ENCODE data around the gene RHBDD1.

RHBDD1 gene

GRCh38 chr2:226943862-226944620, 108.2 kb downstream of the RHBDD1 start:
- no peak for DNase-seq

DNA sequence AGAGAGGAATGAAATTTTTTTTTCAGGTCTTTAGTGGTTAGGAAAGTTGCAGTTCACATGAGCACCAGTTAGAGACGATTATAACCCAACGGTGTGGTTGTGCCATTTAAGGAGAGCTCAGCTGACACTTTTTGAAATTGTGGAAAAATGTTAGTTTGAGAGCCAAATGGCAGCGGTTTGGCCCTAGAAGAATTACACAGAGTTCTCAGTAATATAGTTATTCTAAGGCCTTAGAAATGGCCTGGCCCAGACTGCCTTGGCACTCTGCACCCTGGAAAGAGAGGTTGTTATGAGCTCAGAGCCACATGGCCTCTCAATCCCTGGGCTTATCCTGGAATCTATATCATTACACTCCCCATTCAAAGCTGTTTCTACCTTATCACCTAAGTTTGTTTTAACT, 117.4 kb downstream of the RHBDD1 start:
- no peak for DNase-seq

DNA sequence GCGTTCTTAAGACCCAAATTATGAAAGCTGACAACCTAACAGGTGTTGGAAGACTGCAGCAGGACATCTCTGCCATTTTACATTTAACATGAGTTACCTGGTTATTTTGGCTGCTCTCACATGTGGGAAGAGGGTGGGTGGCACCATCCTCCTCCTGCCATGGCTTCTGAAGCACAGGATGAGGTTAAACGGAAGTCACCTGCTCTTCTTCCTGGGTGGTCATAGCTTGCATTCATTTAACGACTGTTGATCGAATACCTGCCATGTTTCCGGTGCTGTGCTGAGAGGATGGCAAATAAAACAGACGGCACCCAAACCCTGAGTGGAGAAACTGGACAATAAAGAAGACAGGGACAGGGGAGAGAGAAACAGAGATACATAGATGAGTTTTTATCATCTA, 118.0 kb downstream of the RHBDD1 start:
- DNase-seq = no peak

DNA sequence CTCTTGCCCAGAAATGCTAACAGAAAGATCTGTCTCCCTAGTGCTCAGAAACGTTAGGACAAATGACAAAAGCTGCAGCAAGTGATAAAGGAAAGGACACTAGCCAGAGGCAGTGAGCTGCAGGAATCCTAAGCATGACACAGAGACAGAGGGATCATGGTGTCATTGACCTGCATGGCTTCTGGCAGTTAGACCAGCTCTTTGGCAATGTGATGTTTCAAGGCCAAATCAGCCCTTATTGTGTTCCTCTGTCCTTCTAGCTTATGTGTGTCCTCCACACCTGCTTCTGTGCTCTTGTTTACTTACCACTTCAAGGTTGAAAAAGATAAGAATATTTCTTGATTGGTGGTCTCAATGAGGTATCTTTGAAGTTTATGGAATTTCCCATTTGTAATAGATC, 120.8 kb downstream of the RHBDD1 start:
- DNase-seq = no peak

- DNase-seq = no peak
Observed at GRCh38 chr2:226959418-226959817, 123.6 kb downstream of the RHBDD1 start.

GRCh38 chr2:226962176-226962773, 126.4 kb downstream of the RHBDD1 start:
- DNase-seq = no peak

DNA sequence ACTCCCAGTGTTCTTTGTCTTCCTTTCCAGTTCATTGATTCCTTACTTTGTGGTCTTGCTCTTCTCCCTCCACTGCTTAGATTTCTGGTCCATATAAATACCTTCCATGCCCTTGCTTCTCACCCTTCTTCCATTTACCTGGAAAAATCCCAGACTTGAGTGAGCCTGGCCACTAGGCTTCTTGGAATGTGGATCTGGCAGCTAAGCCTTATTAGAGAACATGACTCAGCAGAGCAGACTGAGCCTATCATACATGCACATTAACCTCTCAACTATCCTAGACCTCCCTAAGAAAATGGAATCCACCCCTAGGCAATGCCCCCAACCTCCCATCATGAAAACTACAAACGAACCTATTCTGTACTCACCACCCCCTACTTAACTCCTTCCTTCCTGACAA, 127.7 kb downstream of the RHBDD1 start:
- DNase-seq = no peak

- DNase-seq = no peak
Observed at GRCh38 chr2:226965376-226965775, 129.5 kb downstream of the RHBDD1 start.

DNA sequence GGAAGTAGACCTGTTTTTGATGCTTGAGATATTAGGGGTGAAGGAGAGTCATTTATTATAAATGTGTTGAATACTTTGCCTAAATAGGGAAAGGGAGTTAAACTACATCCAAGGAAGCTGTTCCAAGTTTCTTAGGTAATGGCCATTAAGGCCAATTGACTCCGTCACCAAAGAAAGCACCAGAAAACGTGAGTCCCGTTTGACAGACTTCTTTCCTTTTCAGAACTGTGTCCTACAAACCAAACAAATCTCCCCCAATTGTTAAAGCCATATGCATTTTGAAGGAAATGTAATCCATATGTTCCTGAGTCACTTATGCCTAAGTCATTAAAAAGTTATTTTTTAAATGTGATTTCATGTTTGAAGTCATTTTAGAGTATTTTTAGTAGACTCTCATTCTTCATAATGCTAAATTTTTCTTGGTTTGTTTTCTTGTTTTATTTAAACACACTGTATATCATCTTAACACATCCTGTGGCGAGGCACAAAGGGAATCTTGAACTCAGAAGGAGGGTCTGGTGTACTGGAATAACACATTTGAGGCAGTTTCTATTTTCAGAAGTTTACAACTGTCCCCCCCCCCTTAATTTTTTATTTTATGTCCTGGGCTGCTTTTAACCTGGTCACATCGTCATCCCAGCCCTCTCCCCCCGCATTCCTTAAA, 133.7 kb downstream of the RHBDD1 start:
- no peak for DNase-seq

- no peak for DNase-seq
Observed at GRCh38 chr2:226970362-226970761, 134.5 kb downstream of the RHBDD1 start.

DNA sequence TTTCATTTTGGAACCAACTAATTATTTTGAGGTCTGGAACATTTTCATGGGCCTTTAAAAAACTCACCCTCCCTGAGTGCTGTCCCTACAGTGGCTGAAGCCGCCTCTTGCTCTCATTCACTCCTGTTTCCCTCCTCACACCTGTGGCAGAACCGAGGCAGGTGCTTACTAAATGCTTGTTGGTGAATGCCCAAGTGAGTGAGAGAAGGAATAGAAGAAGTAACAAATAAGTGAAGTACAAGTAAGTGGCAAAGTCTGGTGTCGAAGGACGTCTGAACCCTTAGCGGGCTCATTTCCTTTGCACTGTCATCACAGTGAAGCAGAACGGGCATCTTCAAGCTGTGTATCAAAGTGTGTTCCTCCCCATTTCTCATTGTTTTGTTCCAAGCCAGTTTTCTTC, 135.2 kb downstream of the RHBDD1 start:
- no peak for DNase-seq

GRCh38 chr2:226971770-226972169, 135.9 kb downstream of the RHBDD1 start:
- no peak for DNase-seq

DNA sequence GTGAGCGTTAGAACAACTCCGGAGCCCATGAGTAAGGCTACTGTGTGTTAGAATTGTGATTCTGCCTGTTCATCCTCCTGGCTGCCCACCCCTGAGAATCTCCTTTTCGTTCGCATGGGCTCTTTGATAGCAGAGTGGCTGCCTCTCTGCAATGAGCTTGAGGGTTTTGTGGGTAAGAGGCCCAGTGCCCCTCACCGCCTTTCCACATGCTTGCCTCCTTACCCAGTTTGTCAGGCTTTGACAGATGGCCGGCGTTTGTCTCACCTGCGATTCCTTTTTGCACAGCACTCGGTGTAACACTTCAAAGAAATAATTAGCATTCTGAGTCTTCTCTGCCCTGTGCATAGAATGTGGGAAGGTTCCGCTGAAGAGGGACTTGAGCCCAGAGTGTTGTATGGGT, 138.0 kb downstream of the RHBDD1 start:
- DNase-seq = no peak

DNA sequence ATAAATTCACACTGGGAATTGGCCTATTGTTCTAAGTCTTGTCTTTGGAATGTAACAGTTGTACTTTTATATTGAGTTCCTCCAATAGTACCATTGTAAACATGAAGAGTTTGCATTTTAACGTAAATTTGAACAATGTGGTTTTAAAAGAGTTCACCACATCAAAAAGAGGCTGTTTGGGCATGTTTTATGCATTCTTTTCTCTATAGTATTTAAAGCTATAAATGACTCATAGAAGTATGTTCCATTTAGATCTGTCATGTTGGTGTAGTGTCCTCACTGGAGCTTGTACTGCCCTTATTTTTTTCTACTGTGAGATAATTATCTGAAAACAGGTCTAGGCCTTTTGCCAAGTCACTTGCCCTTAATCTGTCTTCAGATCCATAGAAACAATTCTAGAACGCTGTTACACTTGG, 141.9 kb downstream of the RHBDD1 start:
- DNase-seq = no peak

- DNase-seq = no peak
Observed at GRCh38 chr2:226978300-226978699, 142.4 kb downstream of the RHBDD1 start.

DNA sequence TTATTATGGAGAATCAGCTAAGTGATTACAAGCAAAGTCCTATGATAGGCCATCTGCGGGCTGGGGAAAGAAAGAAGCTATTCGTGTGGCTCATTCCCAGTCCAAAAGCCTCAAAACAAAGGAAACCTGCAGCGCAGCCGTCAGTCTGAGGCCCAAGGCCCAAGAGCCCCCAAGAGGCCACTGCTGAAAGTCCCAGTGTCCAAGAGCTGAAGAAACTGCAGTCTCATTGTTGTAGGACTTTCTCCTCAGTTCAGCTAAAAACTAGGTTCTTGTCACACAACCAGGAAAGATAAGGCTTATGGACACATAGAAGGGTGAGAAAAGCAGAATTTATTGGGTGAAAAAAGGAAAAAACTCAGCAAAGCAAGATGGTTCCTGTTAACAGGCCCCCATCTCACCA, 143.2 kb downstream of the RHBDD1 start:
- no peak for DNase-seq

- DNase-seq = no peak
Observed at GRCh38 chr2:226981791-226982326, 146.0 kb downstream of the RHBDD1 start.

- DNase-seq = no peak
Observed at GRCh38 chr2:226983895-226984749, 148.3 kb downstream of the RHBDD1 start.

GRCh38 chr2:226984750-226985582, 149.1 kb downstream of the RHBDD1 start:
- peak; percentile 47 for DNase-seq

DNA sequence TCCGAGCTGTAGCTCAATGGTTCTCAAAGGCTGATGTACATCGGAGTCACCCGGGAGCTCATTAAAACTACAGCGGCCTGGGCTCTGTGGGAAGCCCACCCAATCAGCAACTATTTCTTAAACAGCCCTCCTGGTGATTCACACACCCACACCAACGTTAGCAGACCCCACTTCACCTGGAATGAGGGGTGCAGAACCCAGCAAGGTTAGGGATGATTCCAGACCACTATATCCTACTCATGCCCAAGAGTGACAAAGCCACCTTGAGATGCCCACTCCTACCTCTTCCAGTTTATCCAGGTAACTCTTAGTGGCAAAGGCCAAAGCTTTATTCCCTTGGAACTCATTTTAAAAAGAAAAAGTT, 149.7 kb downstream of the RHBDD1 start:
- DNase-seq = no peak

DNA sequence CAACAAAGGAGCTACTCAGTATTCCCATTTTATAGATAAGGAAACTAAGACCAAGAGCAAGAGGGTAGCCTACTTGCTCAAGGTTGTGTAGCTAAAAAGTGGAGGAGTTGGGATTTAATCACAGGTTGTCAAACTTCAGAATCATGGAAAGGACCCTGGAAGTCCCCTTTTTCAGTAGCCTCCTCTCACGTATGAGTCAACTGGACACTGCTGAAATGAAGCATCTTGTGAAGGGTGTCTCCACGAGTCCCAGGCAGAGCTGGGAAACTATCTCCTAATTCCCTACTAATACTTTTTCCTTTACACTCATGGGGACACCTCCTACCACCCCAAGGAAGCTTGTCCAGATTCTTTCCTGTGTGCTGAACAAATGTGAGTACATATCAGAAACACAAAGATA, 155.8 kb downstream of the RHBDD1 start:
- DNase-seq = no peak

GRCh38 chr2:226993171-226993570, 157.3 kb downstream of the RHBDD1 start:
- no peak for DNase-seq
